SU-DHL-6 (cell line): ENCODE measurements around the gene ETV3L.

Experiments used
- CTCF ChIP-seq: fragments of 200-600 bp; sonication (generic); IDR thresholded peaks from one replicate; pipeline ENCODE4 v1.5.1; 2017; ENCODE audit warnings: antibody characterized with exemption, mild to moderate bottlenecking, low read length, moderate library complexity; ENCODE audit not compliant: insufficient read depth, poor library complexity, severe bottlenecking
- EZH2phosphoT487 ChIP-seq: fragments of 200-600 bp; sonication (generic), shearing (Covaris generic); conservative IDR thresholded peaks from 2 replicates; pipeline ENCODE4 v1.6.1; 2018; ENCODE audit warnings: mild to moderate bottlenecking, antibody characterized with exemption, low read length, moderate library complexity, mixed read lengths

GRCh38 chr1:157142201-157142600 lies 42.6 kb upstream of the ETV3L start:
- TF ChIP-seq CTCF (no peak), EZH2phosphoT487 (no peak)
